GM19397 (cell line): ENCODE data around the gene CATSPER3.

ENCODE experiments used
- ATAC-seq: cut with Tn5 transposase; IDR thresholded peaks from one replicate; pipeline ENCODE4 v1.9.1; 2021; ENCODE audit warnings: mild to moderate bottlenecking, moderate library complexity; ENCODE audit not compliant: unreplicated experiment

Gene CATSPER3

DNA sequence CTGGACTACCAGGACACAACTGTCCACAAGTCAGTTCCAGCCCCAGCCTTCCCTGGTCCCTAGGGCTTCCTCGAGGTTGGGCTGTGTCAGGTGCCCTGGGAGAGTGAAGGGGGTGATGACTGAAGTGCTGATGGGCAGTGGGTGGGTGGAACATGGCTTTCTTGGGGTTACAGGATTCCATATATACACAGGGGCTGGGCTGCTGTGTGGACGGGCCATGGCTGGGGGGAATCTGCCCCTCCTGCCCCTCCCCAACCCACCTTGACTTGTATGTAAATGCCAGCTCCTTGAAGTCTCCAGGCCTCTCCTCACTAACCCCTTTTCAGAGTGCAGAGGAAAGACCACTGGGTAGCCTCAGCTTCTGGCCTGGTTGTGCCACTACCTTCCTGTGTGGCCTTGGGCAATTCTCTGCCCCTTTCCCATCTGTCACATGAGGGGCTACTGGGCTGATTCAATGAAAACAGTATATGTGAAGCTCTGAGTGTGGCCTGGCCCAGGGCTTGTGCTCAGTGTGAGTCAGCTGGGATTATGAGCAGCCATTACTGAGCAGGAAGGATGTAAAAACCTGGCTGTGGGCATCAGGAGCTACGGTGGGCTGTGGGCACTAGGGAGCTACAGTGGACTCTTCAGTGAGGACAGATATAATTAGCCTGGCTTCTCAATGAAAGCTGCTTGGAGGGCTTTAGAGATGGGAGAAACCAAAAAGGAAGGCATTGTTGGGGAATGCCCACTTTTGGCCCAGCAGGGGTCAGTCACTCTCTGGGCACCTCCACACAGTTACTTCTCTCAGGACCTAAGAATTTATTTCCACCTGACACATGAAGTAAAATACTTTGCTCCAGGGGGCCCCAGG lies 43.0 kb downstream of the CATSPER3 start:
- ATAC-seq = no peak

GRCh38 chr5:135011355-135012032 lies 43.8 kb downstream of the CATSPER3 start:
- no peak for ATAC-seq

DNA sequence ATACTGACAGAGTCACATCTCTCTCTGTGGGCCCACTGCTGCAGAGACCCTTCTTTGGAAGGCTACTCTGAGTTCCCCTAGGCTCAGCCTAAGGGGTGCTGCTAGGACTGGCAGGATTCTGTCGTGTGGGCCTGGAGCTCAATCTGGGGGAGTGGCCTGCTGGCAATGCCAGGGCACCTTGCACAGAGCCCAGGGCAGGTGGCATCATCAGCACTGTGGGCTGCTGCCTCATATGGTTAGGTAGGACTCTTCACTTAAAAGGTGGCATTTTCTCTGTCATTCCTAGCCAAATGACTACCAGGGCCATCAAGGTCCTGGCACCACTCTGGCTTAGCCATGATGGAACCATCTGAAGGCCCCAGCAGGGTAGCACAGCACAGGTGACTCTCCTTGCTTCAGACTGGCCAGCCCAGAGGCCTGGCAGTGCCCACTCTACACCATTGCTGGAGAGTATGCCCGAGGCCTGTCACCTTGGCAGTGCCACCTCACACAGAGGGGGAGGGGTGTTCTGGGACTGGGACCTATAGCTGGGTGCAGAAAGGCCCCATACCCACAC lies 44.4 kb downstream of the CATSPER3 start:
- no peak for ATAC-seq

- no peak for ATAC-seq
These were observed 45.3 kb downstream of the CATSPER3 start for GRCh38 chr5:135012951-135013391.

DNA sequence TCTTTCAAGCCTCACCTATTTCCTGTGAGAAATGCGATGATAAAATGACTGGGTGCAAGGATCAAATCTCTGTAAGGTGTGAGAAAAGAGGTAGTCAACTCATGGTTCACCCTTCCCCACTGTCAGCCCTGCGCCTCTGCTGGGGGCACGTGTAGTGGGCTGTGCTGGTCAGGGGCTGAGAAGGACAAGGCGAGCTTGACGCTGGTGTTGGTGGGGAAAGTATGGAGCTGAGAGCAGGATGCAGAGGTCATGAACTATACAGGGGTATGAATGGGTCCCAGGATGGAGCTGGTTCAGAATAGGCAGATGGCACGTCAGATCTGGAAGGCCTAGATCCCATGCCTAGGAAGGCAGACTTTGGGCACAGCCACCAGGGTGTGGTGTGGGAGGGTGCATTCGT lies 45.7 kb downstream of the CATSPER3 start:
- no peak for ATAC-seq

DNA sequence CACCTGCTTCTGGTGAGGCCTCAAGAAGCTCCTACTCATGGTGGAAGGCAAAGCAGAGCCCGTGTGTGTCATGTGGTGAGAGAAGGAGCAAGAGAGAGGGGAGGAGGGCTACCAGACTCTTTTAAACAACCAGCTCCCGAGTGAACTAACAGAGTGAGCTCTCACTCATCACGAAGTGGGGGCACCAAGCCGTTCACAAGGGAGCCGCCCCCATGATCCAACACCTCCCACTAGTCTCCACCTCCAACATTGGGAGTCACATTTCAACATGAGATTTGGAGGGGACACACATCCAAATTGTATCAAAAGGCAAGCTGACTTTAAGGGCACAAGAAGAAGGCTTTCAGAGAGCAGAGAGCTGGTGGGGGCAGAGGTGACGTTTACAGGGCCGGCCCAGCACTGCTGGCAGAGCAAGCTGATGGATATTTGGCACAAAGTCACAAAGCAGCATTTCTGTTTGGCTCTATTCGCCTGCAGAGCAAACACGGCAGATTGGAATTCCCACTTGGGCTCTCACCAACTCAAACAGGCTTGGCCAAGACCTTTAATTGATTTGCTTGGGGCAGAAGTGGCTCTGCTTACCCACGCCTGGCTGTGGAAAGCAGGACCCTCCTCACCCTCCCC lies 46.4 kb downstream of the CATSPER3 start:
- no peak for ATAC-seq

GRCh38 chr5:135015942-135016341 lies 48.2 kb downstream of the CATSPER3 start:
- ATAC-seq = no peak

DNA sequence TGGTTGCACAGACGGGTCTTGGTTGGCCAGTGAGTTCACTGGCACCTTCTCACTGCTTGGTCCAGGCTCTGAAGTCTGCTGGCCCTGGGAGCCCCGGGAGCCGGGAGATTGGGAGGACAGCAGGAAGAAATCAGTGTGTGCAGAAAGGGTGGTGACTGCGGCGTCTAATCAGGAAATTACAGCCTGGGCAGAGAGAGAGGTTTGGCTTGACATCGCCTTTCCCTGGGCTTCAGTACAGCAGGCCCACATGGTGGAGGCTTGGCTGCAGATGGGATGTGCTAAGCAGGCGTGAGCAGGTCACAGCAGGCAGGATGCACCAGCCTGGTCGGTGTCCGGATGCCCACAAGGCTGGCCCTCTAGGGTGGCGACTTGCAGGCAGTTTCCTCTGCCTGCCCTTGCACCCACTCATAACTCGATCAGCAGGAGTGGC lies 49.2 kb downstream of the CATSPER3 start:
- ATAC-seq = no peak

DNA sequence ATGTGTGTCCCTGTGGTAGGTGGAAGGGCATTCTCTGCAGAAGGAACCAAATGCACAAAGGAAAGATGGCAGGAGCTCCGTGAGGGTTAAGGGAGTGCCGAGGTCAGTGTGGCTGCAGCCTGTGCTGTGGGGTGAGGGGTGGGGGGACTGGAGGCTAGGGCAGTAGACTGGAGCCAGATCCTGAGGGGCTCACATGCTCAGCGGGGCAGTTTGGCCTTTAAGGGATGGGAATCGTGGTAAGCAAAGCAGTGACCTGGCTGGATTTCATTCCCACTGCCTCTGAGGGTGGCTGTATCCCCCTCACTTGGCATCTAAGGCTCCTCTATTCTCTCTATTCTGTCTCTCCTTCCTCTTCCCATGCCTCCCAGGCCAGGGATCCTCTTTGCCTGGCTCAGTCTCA lies 50.8 kb downstream of the CATSPER3 start:
- no peak for ATAC-seq

GRCh38 chr5:135019314-135019713 lies 51.6 kb downstream of the CATSPER3 start:
- no peak for ATAC-seq

GRCh38 chr5:135020111-135020895 lies 52.6 kb downstream of the CATSPER3 start:
- no peak for ATAC-seq

- no peak for ATAC-seq
These were observed 57.4 kb downstream of the CATSPER3 start for GRCh38 chr5:135024956-135025729.

GRCh38 chr5:135025730-135026644 lies 58.3 kb downstream of the CATSPER3 start:
- ATAC-seq = no peak

DNA sequence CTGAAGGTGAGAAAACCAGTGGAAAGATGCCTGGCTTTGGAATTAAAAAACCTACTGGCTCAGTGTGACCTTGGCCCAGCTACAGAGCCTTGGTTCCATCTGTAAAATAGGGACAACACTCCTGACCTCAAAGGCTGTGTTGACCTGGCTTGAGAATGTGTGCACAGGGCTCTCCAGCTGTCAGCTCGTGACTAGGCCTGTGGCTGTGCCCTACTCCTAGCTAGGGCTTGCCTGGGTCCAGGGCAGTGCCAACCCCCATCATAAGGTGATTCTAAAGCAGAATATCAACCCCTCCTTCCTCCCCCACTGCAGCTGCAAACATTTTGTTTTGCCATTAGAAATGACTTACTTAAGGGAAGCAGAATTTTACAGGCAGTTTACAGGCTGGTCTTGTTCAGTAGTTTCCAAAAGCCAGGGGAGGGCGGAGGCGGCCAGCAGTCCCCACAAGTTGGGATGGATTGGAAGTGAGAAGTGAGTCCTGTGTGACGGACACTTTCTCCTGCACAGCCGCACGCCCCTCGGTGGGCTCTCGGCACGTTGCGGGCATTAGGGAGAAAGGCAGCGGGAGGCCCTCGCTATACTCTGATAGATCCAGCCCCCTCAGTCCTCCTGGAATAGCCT lies 59.0 kb downstream of the CATSPER3 start:
- ATAC-seq = no peak

GRCh38 chr5:135027266-135027696 lies 59.6 kb downstream of the CATSPER3 start:
- no peak for ATAC-seq

DNA sequence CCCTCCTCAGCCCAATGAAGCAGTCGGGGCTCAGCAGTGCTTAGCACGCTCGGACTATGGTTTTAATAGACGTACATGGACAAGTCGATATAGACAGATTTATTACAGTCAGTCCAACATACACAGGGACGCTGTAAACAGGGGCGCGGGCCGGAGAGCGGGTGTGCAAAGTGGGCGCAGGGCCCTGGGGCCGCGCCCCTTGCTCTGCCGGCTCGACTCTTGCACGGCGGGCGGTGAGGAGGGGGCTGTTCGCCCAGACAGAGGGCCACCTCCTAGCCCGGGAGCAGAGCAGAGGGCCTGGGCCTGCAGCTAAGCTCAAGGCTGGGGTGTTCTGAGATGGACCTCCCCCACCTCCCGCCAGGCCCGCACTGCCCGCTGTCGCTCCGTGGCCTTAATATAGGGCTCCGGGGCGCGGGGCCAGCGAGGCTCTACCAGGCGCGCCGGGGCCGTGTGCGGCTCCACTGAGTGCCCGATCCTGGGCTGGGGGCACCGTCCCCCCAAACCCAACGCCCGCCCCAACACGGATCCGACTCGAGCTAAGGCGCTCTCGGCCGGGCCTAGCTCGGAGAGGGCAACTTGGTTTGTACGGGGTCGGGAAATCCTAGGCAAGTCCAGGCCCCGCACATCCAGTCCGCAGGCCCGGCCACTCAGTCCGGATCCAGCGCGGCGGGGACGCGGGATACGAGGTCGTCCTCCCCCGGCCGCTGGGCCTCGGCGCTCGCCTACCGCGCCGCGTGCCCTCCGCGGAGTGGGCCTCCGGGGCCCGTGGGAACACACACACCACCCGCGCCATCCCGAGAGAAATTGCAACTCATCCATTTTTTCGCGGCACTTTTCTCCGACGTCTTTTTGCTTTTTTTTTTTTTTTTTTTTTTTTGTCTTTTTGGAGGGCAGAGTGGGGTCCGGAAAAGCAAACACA lies 60.2 kb downstream of the CATSPER3 start:
- no peak for ATAC-seq

DNA sequence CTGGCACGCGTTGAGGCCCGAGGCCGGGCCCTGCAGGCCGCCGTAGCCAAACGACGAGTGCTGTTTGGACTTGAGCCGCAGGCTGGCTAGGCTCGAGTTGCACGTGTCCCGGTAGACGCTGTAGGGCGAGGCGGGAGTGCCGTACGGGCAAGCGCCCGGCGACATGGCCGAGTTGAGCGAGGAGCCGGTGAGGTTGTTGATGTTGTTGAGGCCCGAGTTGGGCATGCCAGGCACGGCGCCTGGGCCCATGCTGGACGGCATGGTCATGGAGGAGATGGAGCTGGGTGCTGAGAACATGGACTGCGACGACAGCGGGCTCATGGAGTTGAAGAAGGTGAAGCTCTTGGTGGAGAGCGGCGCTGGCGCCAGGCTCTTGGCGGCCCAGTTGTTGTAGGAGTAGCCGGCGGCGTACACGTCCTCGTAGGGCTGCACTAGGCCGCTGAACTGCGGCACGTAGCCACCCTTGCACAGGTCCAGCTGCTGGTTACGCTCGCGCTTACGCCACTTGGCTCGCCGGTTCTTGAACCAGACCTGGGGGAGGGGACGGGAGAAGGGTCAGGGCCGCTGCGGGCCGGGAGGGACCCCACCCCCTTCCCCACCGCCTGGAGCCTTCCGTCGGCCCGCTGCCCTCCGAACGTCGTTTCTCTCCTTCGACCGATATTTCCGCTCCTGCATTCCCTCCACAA lies 61.2 kb downstream of the CATSPER3 start:
- ATAC-seq = no peak
